Small intestine (tissue), 7 donors: Measurements from ENCODE around the gene PPP1CA. TPM values are rescaled to one million over a fixed set of nuclear protein-coding genes. Genes with fewer than 3 reads are reported as not detected.

Experiments
- DNase-seq, 2 donors: peaks; one replicate each; pipeline versions ENCODE4 v3.0.0 to v3.0.0-alpha.2; 2013
- FAIRE-seq: peaks from 2 replicates; lab custom pipeline; 2012; peaks lifted over from hg19 to GRCh38; lab: Jason Lieb, UNC
- H3K27ac ChIP-seq, 3 donors: one replicate each; pipeline ENCODE4 v1.5.1; 2013; ENCODE audit warnings: low read length in 2 of 3, mild to moderate bottlenecking in 2 of 3, control low read depth in 1 of 3, inconsistent platforms in 1 of 3, low read depth in 1 of 3, moderate library complexity in 1 of 3
- H3K27me3 ChIP-seq, 3 donors: one replicate each; pipeline ENCODE4 v1.6.1; 2013; ENCODE audit warnings: low read length in 3 of 3, inconsistent platforms in 1 of 3; ENCODE audit not compliant: control insufficient read depth in 3 of 3, insufficient read depth in 3 of 3
- H3K36me3 ChIP-seq, 3 donors: one replicate each; pipeline ENCODE4 v1.6.1; 2013; ENCODE audit warnings: low read length in 3 of 3, inconsistent platforms in 1 of 3, low read depth in 1 of 3, mild to moderate bottlenecking in 1 of 3, moderate library complexity in 1 of 3; ENCODE audit not compliant: control insufficient read depth in 3 of 3, insufficient read depth in 2 of 3
- H3K4me1 ChIP-seq, 3 donors: one replicate each; pipeline ENCODE4 v1.6.1; 2013; ENCODE audit warnings: low read length in 2 of 3, inconsistent platforms in 1 of 3, low read depth in 1 of 3, mild to moderate bottlenecking in 1 of 3, moderate library complexity in 1 of 3; ENCODE audit not compliant: control insufficient read depth in 3 of 3, insufficient read depth in 2 of 3
- H3K4me3 ChIP-seq, 3 donors: one replicate each; pipeline ENCODE4 v1.5.1; 2013; ENCODE audit warnings: low read length in 3 of 3, control low read depth in 1 of 3, inconsistent platforms in 1 of 3, low read depth in 1 of 3, mild to moderate bottlenecking in 1 of 3, moderate library complexity in 1 of 3
- H3K9me3 ChIP-seq, 2 donors: one replicate each; pipeline ENCODE4 v1.6.1; 2013; ENCODE audit warnings: low read depth in 1 of 2, low read length in 1 of 2; ENCODE audit not compliant: control insufficient read depth in 2 of 2, insufficient read depth in 1 of 2
- WGBS, 3 donors: extraction: QIAGEN DNeasy Blood & Tissue Kit; methylation state at CpG; one replicate each; pipeline ENCODE4 v1.1.7; 2013; 5-methylcytosine and 5-hydroxymethylcytosine counted together
- polyA plus RNA-seq, 4 donors: library from polyadenylated mRNA; stranded (reverse) in 3 of 4; unstranded in 1 of 4; fragments of 200-250 nt in 3 of 4; fragments of 120-200 nt in 1 of 4; gene quantifications; one replicate each; pipeline versions ENCODE4 v1.2.1 to v1.2.3, GENCODE V29; 2013
- donor health status: healthy with polysubstance abuse.
- donor health status: control.
- donor health status: control.
- donor health status: Bipolar disorder and iron deficiency.
- donor health status: healthy.

Gene PPP1CA
- polyA plus RNA-seq, 4 donors = 123 to 211 (median 187) TPM

DNA sequence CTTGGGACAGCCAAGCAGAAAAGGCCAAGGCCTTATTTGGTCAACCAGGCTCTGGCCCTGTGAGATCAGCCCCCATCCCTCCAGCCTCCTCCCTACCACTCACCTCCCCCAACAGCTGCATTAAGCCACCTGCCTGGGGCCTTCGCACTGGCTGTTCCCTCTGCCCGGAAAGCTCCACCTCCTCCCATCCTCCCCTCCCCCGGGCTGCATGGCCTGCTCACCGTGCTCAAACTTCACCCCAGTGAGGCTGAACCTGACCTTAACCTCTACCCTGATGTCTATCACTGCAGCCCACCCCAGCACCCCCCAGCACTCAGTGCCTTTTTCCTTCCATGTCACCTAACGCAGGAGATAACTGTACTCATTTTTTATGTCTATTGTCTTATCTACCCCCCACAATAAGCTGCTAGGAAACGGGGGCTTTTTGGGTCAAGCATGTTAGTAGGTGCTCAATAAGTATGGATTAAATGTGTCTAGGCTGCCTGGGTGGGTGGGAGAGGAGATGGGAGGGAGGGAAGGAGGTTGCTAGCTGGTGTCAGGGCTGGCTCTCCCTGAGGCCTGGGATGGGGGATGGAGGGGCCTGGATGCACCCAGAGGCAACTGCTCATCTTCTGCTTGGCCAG lies 34.9 kb upstream of the PPP1CA start:
- H3K27me3 ChIP-seq = no peaks in the 10 kb centered on the region
- H3K4me1 ChIP-seq = peaks cover 0 to 3% (median 0%) of the 10 kb centered on the region in 3 donors
- DNase-seq = peak in 1 of 2 donors; percentile 46
- 43 to 62% (median 43%) methylated on average over 6 of the region's 6 CpGs for WGBS, 3 donors
- no peak for FAIRE-seq
- H3K9me3 ChIP-seq = no peaks in the 10 kb centered on the region
- peak overlapping the region in 1 of 3 donors; percentile 55 for H3K27ac ChIP-seq
- H3K36me3 ChIP-seq = peaks cover 8 to 97% (median 11%) of the 10 kb centered on the region in 3 donors
- H3K4me3 ChIP-seq = peak overlapping the region; percentile 3 to 58 (median 51)

DNA sequence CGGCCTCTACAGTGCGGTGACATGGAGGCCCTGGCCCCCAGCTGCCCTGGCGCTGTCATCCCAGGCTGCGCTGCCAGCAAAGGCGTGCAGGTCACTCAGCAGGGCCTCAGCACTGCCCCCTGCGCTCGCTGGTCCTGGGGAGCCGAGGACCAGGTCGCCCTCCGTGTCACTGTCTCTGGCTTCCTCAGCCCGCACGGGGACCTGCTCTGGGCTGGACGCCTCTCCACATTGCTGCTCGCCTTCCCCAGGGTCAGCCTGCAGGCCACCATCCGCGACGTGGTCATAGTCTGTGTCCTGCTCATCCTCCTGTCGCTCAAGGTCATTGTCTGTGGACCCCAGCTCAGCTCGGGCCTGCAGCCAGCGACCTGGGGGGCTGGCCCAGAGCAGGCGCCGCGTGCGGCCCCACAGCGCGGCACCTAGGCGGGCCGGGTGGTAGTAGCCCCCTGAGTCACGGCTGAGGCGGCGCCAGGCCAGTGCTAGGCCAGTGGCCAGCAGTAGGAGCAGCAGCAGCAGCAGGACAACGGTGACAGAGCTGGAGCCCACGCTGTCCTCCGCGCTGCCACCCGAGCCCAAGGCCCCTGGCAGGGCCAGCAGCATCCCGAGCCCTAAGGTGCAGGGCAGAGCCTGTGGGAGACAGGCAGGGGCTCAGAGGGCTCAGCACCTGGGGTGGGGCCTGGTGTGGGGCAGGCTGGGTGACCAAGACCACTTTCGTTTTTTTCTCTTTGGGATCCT lies 34.2 kb upstream of the PPP1CA start:
- Histone ChIP-seq H3K9me3 (no peaks in the 10 kb centered on the region), H3K27me3 (no peaks in the 10 kb centered on the region), H3K4me3 (peak overlapping the region; percentile 3 to 58 (median 51)), H3K27ac (peak overlapping the region in 1 of 3 donors; percentile 32), H3K4me1 (peaks cover 0 to 3% (median 0%) of the 10 kb centered on the region in 3 donors), H3K36me3 (peaks cover 8 to 97% (median 11%) of the 10 kb centered on the region in 3 donors)
- DNase-seq = no peak
- FAIRE-seq = no peak
- WGBS, 3 donors = 77 to 90% (median 77%) methylated on average over 37 to 38 of the region's 38 CpGs

DNA sequence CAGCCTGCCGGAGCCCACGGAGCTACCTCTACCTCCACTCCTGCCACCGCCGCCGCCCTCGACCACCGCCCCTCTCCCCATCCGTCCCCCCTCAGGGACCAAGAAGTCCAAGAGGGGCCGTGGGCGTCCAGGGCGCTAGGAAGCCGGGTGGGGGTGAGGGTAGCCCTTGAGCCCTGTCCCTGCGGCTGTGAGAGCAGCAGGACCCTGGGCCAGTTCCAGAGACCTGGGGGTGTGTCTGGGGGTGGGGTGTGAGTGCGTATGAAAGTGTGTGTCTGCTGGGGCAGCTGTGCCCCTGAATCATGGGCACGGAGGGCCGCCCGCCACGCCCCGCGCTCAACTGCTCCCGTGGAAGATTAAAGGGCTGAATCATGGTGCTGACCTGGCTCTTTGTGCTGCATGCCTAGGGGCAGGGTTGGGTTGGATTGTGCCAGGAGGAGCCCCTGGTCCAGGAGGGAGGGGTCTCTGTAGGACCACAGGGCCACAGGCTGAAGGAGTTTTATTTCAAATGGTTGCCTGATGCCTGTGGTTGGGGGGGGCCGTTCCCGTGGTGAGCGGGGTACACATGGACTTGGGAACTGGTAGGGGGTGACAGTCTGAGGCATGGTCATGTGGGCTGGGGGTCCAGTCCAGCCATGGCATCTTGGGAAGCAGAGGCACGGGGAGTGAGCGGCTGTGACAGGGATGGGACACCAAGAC lies 33.5 kb upstream of the PPP1CA start:
- H3K4me3 ChIP-seq = peak overlapping the region in 1 of 3 donors; percentile 58

DNA sequence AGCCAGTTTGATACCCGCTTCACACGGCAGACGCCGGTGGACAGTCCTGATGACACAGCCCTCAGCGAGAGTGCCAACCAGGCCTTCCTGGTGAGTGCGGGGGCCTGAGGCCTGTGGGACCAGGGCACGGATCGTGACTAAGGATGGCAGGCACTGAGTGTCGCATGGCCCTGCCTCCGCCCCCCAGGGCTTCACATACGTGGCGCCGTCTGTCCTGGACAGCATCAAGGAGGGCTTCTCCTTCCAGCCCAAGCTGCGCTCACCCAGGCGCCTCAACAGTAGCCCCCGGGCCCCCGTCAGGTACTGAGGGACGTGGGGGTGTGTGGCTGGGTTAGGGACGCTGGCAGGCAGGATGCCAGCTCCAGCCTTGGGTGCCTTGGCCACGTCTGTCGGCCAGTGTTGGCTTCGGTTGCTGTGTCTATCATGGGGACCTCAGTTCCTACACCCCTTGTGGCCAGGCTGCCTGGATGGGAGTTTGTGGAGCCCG lies 32.8 kb upstream of the PPP1CA start:
- Histone ChIP-seq H3K4me1 (peaks cover under 1 to 5% (median under 1%) of the 10 kb centered on the region in 3 donors), H3K9me3 (no peaks in the 10 kb centered on the region), H3K27ac (peak overlapping the region in 2 of 3 donors; percentile 6 to 8), H3K4me3 (no peak overlapping the region), H3K27me3 (no peaks in the 10 kb centered on the region), H3K36me3 (peaks cover 11 to 97% (median 13%) of the 10 kb centered on the region in 3 donors)
- FAIRE-seq (no peak), DNase-seq (no peak)
- 64 to 80% (median 78%) methylated on average over 23 of the region's 23 CpGs for WGBS, 3 donors

More for the DNA sequence above, 33.5 kb upstream of the PPP1CA start:
- Histone ChIP-seq H3K27me3 (no peaks in the 10 kb centered on the region), H3K4me1 (no peaks in the 10 kb centered on the region), H3K36me3 (peaks cover 11 to 97% (median 13%) of the 10 kb centered on the region in 3 donors), H3K27ac (no peak overlapping the region), H3K9me3 (no peaks in the 10 kb centered on the region)
- 71 to 75% (median 75%) methylated on average over 23 to 26 of the region's 26 CpGs for WGBS, 3 donors
- DNase-seq = no peak
- FAIRE-seq = no peak

DNA sequence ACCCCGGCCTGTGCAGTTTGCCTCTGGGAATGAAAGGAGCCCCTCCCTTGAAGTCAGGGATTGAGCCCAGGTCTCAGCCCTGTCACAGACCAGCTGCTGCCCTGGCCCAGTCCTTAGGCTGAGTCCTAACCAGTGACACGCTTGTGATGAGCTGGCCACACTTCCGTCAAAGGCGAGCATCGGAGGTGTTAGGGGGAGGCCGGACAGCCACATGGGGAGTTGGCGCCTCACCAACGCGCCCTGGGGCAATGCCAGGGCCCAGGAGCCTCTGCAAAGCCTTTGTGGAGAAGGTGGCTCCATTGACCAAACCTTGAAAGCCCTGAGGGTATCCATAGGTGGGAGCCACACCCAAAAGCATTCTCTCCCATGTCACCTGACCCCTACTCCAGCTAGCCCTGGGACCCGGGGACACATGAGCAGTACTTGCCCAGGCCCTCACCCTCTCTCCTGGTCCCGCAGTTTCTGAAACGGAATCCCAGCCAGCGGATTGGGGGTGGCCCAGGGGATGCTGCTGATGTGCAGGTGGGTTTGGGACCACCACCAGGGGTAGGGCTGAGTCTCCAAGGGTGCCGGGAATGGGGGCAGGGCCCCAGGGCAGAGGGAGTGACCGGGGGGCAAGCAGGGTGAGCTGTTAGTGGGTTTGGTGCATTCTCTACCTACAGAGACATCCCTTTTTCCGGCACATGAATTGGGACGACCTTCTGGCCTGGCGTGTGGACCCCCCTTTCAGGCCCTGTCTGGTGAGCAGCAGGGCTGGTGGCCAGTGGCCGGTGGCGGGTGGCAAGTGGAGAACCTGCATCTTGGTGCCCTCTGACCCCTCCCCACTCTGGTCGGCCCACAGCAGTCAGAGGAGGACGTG lies 32.1 kb upstream of the PPP1CA start:
- Histone ChIP-seq H3K9me3 (no peaks in the 10 kb centered on the region), H3K36me3 (peaks cover 11 to 95% (median 13%) of the 10 kb centered on the region in 3 donors), H3K27me3 (no peaks in the 10 kb centered on the region), H3K4me1 (peaks cover 4 to 11% (median 4%) of the 10 kb centered on the region in 3 donors), H3K4me3 (no peak overlapping the region), H3K27ac (no peak overlapping the region)
- FAIRE-seq = no peak
- WGBS, 3 donors = 79 to 86% (median 82%) methylated on average over 20 to 22 of the region's 22 CpGs
- no peak for DNase-seq

DNA sequence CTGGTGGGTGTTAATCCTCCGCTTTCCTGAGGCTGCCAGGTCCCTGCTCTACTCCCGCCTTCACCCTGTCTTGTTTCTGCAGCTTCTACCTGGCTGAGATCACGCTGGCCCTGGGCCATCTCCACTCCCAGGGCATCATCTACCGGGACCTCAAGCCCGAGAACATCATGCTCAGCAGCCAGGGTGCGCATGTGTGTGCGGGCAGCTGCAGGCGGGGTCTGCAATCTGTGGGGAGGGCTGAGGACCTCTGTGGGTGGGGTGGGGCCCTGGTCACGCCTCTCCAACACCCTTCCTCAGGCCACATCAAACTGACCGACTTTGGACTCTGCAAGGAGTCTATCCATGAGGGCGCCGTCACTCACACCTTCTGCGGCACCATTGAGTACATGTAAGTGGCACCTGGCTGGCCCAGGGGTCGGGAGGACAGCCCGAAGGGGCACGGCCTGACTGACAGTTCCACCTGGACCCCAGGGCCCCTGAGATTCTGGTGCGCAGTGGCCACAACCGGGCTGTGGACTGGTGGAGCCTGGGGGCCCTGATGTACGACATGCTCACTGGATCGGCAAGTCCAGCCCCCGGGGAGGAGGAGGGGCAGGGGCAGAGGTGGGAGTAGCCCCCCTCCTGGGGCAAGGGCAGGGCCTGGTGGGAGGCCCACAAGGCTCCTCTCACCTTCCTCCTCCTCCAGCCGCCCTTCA lies 31.1 kb upstream of the PPP1CA start:
- peaks cover 11 to 85% (median 13%) of the 10 kb centered on the region in 3 donors for H3K36me3 ChIP-seq
- H3K4me1 ChIP-seq = peaks cover 4 to 11% (median 4%) of the 10 kb centered on the region in 3 donors
- 86 to 92% (median 92%) methylated on average over 21 to 22 of the region's 22 CpGs for whole genome bisulfite sequencing, 3 donors

DNA sequence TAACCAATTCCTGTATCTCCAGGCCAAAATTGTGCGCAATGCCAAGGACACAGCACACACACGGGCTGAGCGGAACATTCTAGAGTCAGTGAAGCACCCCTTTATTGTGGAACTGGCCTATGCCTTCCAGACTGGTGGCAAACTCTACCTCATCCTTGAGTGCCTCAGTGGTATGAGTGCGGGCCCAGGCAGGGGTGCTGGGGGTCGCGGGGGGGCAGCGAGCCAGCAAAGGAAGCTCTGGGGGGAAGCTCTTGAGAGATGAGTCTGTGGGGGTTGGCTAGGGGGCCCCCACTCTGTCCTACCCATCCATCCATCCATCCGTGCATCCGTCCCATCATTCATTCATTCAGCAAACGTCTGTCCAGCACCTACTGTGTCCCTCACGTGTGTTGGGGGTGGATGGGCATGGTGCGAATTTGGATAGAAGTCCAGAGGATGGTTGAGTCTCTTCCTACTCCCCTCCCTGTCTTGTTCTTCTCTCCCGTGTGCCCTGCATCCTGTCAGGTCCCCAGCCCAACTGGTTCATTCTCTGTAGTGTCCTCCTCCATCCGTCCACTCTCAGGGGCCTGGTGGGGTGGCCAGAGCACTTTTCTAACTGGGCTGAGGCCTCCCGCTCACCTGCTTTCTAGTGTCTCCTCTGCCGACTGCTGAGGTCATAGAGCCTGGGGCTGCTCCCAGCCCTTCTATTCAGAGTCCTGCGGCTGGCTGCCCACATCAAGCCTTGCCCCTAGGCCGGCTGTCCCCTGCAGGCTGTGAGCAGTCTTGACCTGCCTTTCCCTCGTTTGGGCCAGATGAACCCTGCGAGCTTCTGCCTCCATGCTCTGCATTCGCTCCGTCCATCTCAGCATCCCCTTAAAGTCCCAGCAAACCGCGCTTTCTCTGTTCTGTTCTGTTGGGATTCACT lies 29.9 kb upstream of the PPP1CA start:
- FAIRE-seq (no peak), DNase-seq (no peak)
- no peaks in the 10 kb centered on the region for H3K27me3 ChIP-seq
- H3K9me3 ChIP-seq = no peaks in the 10 kb centered on the region
- WGBS, 3 donors = 92 to 95% (median 92%) methylated on average over 24 of the region's 24 CpGs
- peaks cover 8 to 76% (median 13%) of the 10 kb centered on the region in 3 donors for H3K36me3 ChIP-seq
- H3K4me3 ChIP-seq = no peak overlapping the region
- H3K27ac ChIP-seq = no peak overlapping the region
- peaks cover 4 to 16% (median 4%) of the 10 kb centered on the region in 3 donors for H3K4me1 ChIP-seq

More for the DNA sequence above, 31.1 kb upstream of the PPP1CA start:
- Histone ChIP-seq H3K27ac (no peak overlapping the region), H3K27me3 (no peaks in the 10 kb centered on the region), H3K4me3 (no peak overlapping the region), H3K9me3 (no peaks in the 10 kb centered on the region)
- FAIRE-seq = no peak
- no peak for DNase-seq
